ENCODE data around the gene NATD1.
"Not testable (repeated sequence)": the region's sequence is repeated elsewhere in the genome, so short reads cannot be mapped to it uniquely, and the experiment has no call there.

GRCh38 chr17:21192414-21192813 lies 60.8 kb downstream of the NATD1 start:
- TF ChIP-seq, protein P1, sequence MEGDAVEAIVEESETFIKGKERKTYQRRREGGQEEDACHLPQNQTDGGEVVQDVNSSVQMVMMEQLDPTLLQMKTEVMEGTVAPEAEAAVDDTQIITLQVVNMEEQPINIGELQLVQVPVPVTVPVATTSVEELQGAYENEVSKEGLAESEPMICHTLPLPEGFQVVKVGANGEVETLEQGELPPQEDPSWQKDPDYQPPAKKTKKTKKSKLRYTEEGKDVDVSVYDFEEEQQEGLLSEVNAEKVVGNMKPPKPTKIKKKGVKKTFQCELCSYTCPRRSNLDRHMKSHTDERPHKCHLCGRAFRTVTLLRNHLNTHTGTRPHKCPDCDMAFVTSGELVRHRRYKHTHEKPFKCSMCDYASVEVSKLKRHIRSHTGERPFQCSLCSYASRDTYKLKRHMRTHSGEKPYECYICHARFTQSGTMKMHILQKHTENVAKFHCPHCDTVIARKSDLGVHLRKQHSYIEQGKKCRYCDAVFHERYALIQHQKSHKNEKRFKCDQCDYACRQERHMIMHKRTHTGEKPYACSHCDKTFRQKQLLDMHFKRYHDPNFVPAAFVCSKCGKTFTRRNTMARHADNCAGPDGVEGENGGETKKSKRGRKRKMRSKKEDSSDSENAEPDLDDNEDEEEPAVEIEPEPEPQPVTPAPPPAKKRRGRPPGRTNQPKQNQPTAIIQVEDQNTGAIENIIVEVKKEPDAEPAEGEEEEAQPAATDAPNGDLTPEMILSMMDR (conservative IDR thresholded peaks at IDR 0.05; ENCODE audit: low read length) = not testable (repeated sequence)
- TF ChIP-seq EZH2phosphoT487 (IDR thresholded peaks at IDR 0.05; ENCODE audit: borderline replicate concordance) = not testable (repeated sequence)
